ENCODE data around the gene THAP2.

The THAP2 gene

GRCh38 chr12:71666259-71666658 lies 2.2 kb downstream of the THAP2 start:
- DNase-seq (ENCODE audit: low read depth), result no peak
- no peak for TF ChIP-seq CTCF (IDR thresholded peaks at IDR 0.05; ENCODE audit: control insufficient read depth, insufficient read depth, low read depth, low read length, missing control alignments)
- no peak overlapping the region for H3K4me3 ChIP-seq (ENCODE audit: control insufficient read depth, low read depth, low read length)

GRCh38 chr12:71671311-71671710 lies 7.2 kb downstream of the THAP2 start:
- DNase-seq (ENCODE audit: low read depth), result no peak
- TF ChIP-seq CTCF (IDR thresholded peaks at IDR 0.05; ENCODE audit: control insufficient read depth, insufficient read depth, low read depth, low read length, missing control alignments), result no peak
- no peak overlapping the region for H3K4me3 ChIP-seq (ENCODE audit: control insufficient read depth, low read depth, low read length)

- DNase-seq (ENCODE audit: low read depth), result no peak
- TF ChIP-seq CTCF (IDR thresholded peaks at IDR 0.05; ENCODE audit: control insufficient read depth, insufficient read depth, low read depth, low read length, missing control alignments), result no peak
- H3K4me3 ChIP-seq (ENCODE audit: control insufficient read depth, low read depth, low read length), result no peak overlapping the region
These were observed 7.7 kb downstream of the THAP2 start for GRCh38 chr12:71671816-71672215.

GRCh38 chr12:71682466-71682865 lies 18.4 kb downstream of the THAP2 start:
- no peak overlapping the region for H3K4me3 ChIP-seq (ENCODE audit: control insufficient read depth, low read depth, low read length)
- no peak for DNase-seq (ENCODE audit: low read depth)
- TF ChIP-seq CTCF (IDR thresholded peaks at IDR 0.05; ENCODE audit: control insufficient read depth, insufficient read depth, low read depth, low read length, missing control alignments), result no peak

GRCh38 chr12:71683633-71684032 lies 19.5 kb downstream of the THAP2 start:
- DNase-seq (ENCODE audit: low read depth), result no peak
- no peak overlapping the region for H3K4me3 ChIP-seq (ENCODE audit: control insufficient read depth, low read depth, low read length)
- TF ChIP-seq CTCF (IDR thresholded peaks at IDR 0.05; ENCODE audit: control insufficient read depth, insufficient read depth, low read depth, low read length, missing control alignments), result no peak

- no peak for DNase-seq (ENCODE audit: low read depth)
- H3K4me3 ChIP-seq (ENCODE audit: control insufficient read depth, low read depth, low read length), result no peak overlapping the region
- TF ChIP-seq CTCF (IDR thresholded peaks at IDR 0.05; ENCODE audit: control insufficient read depth, insufficient read depth, low read depth, low read length, missing control alignments), result no peak
These were observed 20.0 kb downstream of the THAP2 start for GRCh38 chr12:71684081-71684480.

GRCh38 chr12:71685312-71685906 lies 21.3 kb downstream of the THAP2 start:
- DNase-seq (ENCODE audit: low read depth), result no peak
- TF ChIP-seq CTCF (IDR thresholded peaks at IDR 0.05; ENCODE audit: control insufficient read depth, insufficient read depth, low read depth, low read length, missing control alignments), result no peak
- H3K4me3 ChIP-seq (ENCODE audit: control insufficient read depth, low read depth, low read length), result peak overlapping the region; percentile 70

Measured in AG09309 (cell line).